ACHN (cell line): ENCODE results near the gene ANKRD37.
"Not testable (repeated sequence)": the region's sequence is repeated elsewhere in the genome, so short reads cannot be mapped to it uniquely, and the experiment has no call there.

ENCODE experiments used
- DNase-seq: peaks from one replicate; pipeline ENCODE4 v3.0.0-alpha.2; 2015
- in situ Hi-C: cut with HindIII; loops from 2 replicates; pipeline ENCODE4 v1.10.0; 2017; ENCODE audit warnings: low sequenced_read_pairs, low pct_ligation_motif_present, low pct_unique_long_range_greater_than_20kb

The ANKRD37 gene

GRCh38 chr4:185396724-185397385 lies at the start of gene ANKRD37:
ANKRD37 (plus strand) TSS chr4:185396841; CDS start chr4:185396924, 83 bp downstream.
- in situ Hi-C loops, result no loop called here
- DNase-seq, result no peak

GRCh38 chr4:185346975-185347601 lies 49.6 kb upstream of the ANKRD37 start:
- in situ Hi-C loops, result no loop called here
- DNase-seq, result no peak

DNA sequence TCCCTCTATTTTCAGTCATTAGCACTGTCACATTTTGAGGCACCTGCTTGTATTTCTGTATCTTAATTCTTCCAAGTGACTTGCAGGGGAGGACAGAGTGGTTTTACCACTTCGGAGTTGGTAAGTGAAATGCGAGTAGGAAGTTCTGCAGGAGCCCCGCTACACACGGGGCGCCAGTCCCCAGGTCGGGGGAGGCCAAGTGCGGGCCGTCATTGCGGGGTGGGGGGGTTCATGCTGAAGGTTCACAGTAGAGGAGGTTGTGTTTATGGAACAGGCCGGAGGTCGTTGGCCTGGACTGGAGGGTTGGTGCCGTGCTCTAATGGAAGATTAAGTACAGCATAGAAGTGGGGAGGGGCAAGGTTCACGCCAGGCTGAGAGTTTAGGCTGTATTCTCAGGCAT lies 45.0 kb upstream of the ANKRD37 start:
- in situ Hi-C loops, result no loop called here
- DNase-seq, result no peak

- in situ Hi-C loops, result no loop called here
Measured at GRCh38 chr4:185352202-185352601, 44.4 kb upstream of the ANKRD37 start.

DNA sequence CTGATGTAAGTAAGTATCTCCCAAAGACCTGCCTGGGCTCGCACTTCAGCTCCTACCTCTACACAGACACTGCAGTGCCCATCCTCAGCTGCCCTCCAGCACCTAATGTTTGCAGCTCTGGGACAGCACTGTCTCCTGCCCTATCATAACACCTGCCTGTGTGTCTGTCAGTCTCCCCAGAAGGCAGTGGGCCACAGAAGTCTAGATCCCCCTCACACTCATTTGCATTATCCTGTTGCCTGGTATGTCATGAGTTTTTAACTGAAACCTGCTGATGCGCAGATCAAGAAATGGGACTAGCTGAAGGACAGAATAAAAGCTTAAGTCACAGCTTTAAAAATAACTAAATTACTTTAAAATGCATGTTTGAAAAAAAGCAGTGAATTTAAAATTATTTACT lies 43.9 kb upstream of the ANKRD37 start:
- no peak for DNase-seq
- in situ Hi-C loops, result no loop called here

More at GRCh38 chr4:185352202-185352601, 44.4 kb upstream of the ANKRD37 start:
- no peak for DNase-seq

GRCh38 chr4:185357211-185357610 lies 39.4 kb upstream of the ANKRD37 start:
- in situ Hi-C loops, result no loop called here
- no peak for DNase-seq

- DNase-seq, result no peak
- in situ Hi-C loops, result no loop called here
Measured at GRCh38 chr4:185357733-185358440, 38.8 kb upstream of the ANKRD37 start.

- in situ Hi-C loops, result no loop called here
- no peak for DNase-seq
Measured at GRCh38 chr4:185358514-185358913, 38.1 kb upstream of the ANKRD37 start.

DNA sequence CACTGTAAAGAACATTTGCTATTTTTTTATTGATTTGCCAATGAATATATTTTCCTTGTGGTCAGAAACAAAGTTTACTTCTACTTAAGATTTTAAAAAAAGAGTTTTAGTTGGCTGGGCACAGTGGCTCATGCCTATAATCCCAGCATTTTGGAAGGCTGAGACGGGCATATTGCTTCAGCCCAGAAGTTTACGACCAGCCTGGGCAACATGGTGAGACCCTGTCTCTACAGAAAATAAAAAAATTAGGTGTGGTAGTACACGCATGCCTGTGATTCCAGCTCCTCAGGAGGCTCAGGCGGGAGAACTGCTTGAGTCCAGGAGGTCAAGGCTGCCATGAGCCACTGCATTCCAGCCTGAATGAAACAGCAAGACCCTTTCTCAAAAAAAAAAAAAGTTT lies 37.7 kb upstream of the ANKRD37 start:
- in situ Hi-C loops, result no loop called here
- no peak for DNase-seq

- no peak for DNase-seq
- in situ Hi-C loops, result no loop called here
Measured at GRCh38 chr4:185359767-185360446, 36.7 kb upstream of the ANKRD37 start.

DNA sequence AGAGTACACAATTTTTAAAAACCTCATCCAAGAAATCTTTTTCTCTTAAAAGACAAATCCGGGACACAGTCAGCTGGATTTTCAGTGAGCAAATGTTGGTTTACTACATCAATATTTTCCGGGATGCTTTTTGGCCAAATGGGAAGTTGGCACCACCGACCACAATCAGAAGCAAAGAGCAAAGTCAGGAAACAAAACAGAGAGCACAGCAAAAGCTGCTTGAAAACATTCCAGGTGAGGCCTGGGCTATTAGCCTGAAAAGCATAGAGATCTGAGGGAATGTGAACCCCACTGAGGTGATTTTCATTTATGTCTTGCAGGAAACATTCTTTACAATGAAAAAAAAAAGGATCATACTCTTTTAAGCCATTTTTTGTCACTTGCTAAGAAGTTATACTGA lies 34.8 kb upstream of the ANKRD37 start:
- in situ Hi-C loops, result no loop called here
- DNase-seq, result no peak

- in situ Hi-C loops, DNase-seq: not testable (repeated sequence)
Measured at GRCh38 chr4:185362570-185362969, 34.1 kb upstream of the ANKRD37 start.

DNA sequence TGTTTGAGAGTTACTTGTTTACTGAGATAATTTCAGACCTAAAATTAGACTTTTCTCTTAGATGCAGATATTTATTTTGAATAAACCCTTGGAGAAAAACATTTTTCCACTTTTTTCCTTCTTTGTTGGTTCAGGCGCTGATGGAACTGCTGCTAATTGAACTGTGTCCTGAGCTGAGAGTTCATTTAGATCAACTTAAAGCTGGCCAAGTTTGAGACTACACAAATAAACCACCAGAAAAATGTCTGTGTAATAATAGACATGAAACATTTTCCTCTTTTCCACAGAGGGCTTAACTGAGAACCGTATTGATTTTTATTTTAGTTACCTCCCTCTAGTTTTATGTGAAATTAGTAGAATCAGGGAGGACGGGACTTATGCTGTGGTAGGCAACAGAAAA lies 33.4 kb upstream of the ANKRD37 start:
- DNase-seq, result no peak
- in situ Hi-C loops, result no loop called here

DNA sequence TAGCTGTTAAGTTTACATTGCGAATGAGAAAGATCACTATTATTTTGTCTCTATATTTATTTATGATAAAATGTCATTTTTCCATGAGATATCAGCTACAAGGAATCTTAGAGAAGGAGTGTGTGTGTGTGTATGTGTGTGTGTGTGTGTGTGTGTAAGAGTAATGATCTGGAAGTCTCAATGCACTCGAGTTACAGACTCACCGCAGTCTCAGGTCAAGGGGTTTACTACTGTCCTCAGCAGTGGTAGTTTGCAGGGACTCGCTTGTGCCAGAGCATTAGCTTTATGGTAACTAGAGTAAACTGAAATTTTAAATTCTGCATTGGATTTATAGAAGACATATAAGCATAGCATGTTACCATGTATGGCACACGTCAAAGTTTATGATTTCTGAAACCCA lies 31.8 kb upstream of the ANKRD37 start:
- in situ Hi-C loops, result no loop called here
- DNase-seq, result no peak

DNA sequence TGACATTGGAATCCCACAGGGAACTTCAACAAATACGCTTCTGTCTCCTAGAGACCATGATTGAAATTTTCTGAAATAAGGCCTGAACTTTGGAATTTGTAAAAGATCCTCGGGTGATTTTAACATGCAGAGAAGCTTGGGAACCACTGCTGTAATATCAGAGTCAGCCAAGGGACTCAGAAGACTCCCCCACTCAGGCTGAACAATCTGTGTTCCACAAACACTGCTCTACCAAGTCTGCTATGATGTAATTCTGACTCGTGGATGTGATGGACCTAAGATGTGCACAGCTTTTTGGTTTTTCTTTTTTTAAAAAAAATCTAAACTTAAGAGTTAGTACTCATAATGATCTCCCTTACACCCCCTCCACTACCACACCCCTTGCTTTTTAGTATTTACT lies 26.9 kb upstream of the ANKRD37 start:
- in situ Hi-C loops, result no loop called here
- DNase-seq, result no peak

DNA sequence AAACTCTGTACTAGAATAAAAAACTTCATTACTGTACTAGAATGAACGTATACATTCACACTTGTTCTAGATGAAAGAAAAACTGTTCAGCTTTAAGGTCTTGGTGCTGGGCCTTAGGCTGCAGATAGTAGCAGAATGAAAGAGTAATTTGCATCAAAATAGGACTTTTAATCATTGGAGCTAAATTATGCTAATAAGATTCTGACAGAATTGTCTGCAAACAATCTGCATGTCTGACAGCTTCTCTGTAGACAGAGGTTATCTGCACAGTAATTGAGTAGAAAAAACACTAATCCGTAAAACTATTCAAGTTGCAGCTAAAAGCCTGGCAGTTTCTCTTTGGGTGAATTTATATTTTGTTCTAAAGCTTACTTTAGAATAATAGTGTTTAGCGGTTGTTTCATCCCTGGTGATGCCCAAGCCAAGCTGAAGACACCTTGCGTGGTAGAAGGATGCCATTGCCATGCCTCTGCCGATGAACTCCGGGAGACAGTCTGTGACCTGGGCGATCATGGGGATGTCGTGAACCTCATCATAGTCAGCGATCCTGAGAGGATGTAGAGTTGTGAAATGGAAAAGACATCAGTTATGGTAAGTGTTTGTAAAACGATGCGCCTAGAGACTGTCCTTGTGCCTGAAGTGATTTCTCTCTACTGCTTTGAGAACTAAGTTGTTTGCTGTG lies 26.2 kb upstream of the ANKRD37 start:
- in situ Hi-C loops, result no loop called here
- no peak for DNase-seq

DNA sequence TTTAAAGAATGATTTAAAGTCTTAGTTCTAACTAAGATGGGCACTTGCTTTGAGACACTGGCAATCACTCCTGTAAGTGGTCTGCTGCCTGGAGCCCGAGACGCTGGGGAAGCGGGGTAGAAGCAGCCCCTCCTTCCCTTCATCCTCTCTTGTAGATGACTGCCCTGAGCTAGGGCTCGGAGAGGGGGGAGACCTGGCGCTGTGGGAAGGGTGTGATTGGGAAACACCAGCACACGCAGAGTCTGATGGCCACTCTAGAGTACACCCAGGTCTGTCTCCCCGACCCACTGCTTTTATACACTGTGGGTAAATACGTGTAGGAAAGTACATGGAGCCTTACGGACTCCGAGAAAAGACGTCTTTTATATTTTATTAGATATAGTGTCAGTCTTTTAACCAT lies 24.9 kb upstream of the ANKRD37 start:
- in situ Hi-C loops, result no loop called here
- no peak for DNase-seq

DNA sequence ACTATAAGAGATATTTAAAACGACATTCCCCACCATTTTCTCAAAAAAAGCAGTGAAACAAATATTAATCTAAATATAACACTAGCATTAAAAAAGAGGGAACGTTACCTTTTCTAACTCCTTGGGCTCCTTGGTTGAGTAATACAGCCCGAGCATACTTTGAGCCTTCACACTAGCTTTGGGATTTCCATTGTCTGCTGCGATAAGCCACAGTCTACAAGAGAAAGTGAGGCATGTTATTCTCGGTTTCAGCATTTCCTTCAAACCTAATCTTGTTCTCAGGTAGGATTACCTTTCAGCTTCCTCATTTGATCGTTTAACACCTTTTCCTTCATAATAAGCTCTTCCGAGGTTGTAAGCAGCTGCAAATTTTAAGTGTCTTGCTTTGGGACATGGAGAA lies 22.6 kb upstream of the ANKRD37 start:
- in situ Hi-C loops, result no loop called here
- no peak for DNase-seq

- DNase-seq, result no peak
- in situ Hi-C loops, result no loop called here
Measured at GRCh38 chr4:185374573-185374972, 22.1 kb upstream of the ANKRD37 start.
